GM13977 (cell line): ENCODE measurements around the gene TMPRSS11B.
A peak's percentile ranks its signal among the peaks of the same experiment; 100 is the strongest.

Experiments
- DNase-seq: peaks from one replicate; pipeline ENCODE4 v3.0.0; 2012; ENCODE audit warnings: low spot score
- CTCF ChIP-seq: IDR thresholded peaks from 2 replicates; pipeline ENCODE4 v1.5.1; 2012; ENCODE audit warnings: mild to moderate bottlenecking, control low read depth; ENCODE audit not compliant: insufficient read depth; ENCODE audit errors: extremely low read depth, missing control alignments
- in situ Hi-C: fragments of 300-500 bp; cut with MboI; formaldehyde crosslinking; loops from one replicate; pipeline ENCODE4 v1.12.0; 2022; ENCODE audit warnings: low sequenced_read_pairs, low pct_unique_long_range_greater_than_20kb, mixed read lengths, inconsistent platforms; ENCODE audit not compliant: unreplicated experiment

TMPRSS11B gene

GRCh38 chr4:68278029-68278428 is 32.5 kb upstream of the TMPRSS11B start:
- no peak for DNase-seq
- no peak for TF ChIP-seq CTCF
- in situ Hi-C loops, result no loop called here

DNA sequence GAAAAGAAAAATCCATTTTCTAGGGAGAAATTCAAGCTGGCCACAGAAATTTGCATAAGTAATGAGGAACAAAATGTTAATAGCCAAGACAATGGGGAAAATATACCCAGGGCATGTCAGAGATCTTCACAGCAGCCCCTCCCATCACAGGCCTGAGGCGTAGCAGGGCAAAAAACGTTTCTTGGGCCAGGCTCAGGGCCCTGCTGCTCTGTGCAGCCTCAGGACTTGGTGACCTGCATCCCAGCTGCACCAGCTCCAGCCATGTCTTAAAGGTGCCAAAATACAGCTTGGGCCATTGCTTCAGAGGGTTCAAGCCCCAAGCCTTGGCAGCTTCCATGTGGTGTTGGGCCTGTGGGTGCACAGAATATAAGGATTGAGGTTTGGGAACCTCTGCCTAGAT is 32.1 kb upstream of the TMPRSS11B start:
- no peak for DNase-seq
- in situ Hi-C loops, result no loop called here
- TF ChIP-seq CTCF, result no peak

GRCh38 chr4:68272860-68273259 is 27.4 kb upstream of the TMPRSS11B start:
- TF ChIP-seq CTCF, result no peak
- no peak for DNase-seq
- in situ Hi-C loops, result no loop called here

- DNase-seq, result no peak
- in situ Hi-C loops, result no loop called here
- no peak for TF ChIP-seq CTCF
Measured at GRCh38 chr4:68272380-68272779, 26.9 kb upstream of the TMPRSS11B start.

DNA sequence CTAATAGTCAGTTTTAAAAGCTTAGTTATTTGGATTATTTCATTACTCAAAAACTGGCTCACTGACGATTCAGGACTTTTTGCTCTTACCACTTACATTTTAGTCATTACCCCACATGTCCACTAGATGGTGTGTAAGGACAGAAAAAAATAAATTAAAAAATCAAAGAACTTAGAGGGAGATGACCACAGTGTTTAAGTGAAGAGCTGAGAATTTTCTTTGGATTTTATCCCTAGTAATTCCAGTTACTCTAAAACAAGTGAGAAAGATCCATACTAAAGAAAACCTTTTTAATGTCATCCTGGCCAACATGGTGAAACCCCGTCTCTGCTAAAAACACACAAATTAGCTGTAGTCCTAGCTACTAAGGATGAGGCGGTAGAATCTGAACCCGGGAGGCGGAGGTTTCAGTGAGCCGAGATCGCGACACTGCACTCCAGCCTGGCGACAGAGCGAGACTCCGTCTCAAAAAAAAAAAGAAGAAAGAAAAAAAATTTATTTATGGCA is 26.4 kb upstream of the TMPRSS11B start:
- in situ Hi-C loops, result no loop called here
- peak; percentile 45 for DNase-seq
- TF ChIP-seq CTCF, result peak; percentile 67

DNA sequence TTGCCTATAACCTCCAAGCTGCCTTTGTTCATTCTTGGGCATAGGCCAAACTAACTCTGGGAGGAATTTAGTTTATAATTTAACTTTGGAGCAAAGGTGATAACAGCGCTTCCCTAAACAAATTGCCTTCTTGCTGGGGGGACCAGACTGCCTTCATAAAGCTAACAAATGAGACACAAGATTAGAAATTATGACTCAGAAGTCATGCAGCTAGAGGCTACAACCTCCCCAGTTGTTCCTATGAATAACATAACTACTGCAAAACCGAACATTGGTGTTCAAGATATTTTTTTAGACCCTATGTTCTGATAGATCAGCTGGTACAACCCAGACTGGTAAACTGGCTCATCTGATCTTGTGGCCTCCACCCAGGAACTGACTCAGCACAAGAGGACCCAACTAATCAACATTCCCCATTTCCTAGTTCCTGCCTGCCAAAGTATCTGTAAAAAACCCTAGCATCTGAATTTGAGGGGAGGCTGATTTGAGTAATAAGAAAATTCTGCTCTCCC is 22.0 kb upstream of the TMPRSS11B start:
- in situ Hi-C loops, result no loop called here

More for the DNA sequence above, 22.0 kb upstream of the TMPRSS11B start:
- DNase-seq, result no peak
- TF ChIP-seq CTCF, result no peak
